NK-92 (cell line): ENCODE results near the gene CNOT9.

Experiments used
- DNase-seq: peaks from one replicate; lab custom pipeline; 2025; ENCODE audit not compliant: unreplicated experiment; lab: John Stamatoyannopoulos, UW

CNOT9 gene

DNA sequence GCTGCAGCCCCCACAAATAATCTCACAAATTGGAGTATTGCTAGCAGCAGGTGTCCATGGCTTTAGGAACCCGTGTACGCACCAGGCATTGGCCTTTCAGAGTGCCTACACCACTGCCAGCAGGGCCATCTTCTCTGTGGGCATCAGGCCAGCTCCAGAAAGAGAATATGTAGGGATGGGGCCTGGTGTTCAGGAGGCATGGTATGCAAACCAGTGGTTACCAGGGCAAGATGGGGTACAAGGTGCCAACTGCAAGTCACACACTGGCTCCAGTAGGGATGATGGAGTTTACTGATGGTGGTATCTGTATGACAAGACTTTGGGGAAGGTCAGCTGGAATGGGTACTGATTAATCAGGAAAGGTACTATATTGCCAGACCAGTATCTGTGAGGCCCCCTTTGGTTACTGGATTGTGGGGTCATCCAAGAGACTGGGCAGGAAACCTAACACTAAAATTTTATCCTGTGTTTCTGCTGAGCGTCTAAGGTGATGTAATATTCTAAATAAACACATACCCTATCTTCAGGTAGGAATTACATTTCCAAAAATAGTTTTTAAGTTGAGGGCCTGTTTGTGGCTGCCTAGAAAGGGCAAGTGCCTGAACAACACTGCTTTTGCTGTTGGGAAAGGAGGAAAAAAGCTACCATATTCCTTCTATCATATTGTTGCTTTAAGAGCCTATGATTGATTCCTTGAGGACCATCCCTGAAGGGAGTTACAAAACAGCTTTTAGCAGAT is 9.0 kb downstream of the CNOT9 start:
- no peak for DNase-seq

DNA sequence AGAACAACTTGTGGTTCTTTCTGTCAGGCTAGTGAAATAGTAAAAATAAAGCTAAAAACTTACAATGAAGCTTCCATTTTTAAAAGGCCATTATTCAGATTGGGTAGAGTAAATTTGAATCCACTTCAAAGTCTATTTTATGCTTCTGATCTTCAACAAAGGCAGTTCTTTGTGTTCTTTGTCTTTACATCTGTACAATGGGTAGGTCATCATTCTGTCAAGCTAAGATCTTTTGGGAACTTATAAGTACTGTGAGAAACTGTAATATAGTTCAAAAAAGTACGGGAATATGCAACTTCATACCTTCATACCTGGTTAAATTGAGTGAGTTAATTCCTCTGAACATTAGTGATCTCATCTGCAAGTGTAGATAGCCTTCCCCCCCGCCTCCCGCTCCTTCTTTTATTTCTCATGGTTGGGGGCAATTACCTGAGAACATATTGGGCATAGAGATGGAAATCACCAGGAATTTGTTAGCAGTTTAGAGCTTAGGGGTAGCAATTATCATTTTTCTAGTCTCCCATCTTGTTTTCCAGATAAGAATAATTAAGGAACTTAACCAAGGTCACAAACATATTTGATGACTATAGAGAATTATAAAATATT is 9.7 kb downstream of the CNOT9 start:
- no peak for DNase-seq

DNA sequence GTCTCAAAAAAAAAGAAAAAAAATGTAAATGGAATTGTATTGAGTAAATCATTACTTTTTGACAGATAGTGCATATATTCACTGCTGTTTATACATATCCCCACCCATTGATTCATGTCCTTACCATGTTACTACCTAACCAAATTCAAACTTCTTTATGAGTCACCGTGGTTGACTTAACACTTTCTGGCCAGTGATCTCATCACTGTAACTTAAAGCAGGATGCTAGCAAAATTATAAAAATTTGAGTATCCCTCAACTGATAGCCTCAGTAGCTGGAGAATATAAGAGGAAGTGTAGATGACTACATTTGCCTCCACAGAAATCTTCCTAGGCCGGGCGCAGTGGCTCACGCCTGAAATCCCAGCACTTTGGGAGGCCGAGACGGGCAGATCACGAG is 13.4 kb downstream of the CNOT9 start:
- DNase-seq: no peak

DNA sequence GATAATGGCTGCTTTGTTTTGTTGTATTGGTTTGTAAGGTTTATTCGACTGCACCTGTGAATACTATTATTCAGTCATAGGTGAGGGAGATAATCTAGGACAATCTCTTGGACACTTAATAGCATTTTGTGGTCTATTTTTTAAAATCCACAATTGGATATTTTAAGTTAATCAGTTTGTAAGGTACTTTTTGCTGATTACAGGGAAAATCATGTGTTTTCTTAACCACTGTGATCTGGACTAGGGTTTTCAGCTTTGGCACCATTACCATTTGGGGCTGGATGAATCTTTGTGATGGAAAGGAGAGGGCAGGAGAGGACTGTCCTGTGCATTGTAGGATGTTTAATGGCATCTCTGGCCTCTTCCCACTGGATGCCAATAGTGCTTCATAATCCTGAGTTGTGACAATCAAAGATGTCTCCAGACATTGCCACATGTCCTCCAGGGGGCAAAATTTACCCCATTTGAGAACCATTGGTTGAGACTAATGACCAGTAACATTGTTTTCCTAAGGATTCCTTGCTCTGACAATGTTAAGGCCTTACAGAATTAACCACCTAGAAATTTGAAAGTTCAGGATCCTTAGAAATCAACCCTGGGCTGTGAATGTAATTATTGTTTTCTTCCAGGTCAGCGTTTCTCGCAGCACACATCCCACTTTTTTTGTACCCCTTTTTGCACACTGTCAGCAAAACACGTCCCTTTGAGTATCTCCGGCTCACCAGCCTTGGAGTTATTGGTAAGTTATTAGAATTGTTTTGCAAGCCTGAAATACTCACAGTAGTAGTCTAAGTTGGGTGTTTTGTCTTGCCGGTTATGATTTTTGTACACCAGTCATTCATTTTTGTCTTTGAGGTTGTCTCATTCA is 15.6 kb downstream of the CNOT9 start:
- no peak for DNase-seq

DNA sequence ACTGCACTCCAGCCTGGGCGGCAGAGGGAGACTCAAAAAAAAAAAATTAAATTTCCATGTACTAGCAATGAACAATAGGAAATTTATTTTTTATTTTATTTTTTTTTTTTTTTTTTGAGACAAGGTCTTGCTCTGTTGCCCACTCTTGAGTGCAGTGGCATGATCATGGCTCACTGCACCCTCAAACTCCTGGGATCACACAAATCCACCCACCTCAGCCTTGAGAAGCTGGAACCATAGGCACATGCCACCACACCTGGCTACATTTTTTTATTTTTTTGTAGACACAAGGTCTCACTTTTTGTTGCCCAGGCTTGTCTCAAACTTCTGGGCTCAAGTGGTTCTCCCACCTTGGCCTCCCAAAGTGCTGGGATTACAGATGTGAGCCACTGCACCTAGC is 16.9 kb downstream of the CNOT9 start:
- no peak for DNase-seq

DNA sequence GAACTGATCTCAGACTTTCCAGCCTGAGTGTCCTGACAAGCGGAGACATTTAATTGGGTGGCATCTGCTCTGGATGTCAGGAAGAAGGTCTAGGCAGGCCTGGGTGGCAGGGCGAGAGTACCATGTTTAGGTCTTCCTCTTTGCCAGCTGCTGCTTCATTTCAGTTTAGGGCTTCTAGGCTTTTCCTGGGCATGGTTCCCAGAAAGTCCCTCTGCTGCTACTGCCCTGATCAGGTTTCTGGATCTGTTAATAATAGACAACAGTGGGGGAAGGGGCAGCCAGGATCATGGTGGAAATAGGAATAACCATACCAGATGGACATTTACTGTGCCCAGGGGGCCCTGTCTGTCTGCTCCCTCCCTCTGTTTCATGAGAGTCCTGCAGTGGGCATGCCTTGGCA is 36.8 kb downstream of the CNOT9 start:
- DNase-seq: no peak

DNA sequence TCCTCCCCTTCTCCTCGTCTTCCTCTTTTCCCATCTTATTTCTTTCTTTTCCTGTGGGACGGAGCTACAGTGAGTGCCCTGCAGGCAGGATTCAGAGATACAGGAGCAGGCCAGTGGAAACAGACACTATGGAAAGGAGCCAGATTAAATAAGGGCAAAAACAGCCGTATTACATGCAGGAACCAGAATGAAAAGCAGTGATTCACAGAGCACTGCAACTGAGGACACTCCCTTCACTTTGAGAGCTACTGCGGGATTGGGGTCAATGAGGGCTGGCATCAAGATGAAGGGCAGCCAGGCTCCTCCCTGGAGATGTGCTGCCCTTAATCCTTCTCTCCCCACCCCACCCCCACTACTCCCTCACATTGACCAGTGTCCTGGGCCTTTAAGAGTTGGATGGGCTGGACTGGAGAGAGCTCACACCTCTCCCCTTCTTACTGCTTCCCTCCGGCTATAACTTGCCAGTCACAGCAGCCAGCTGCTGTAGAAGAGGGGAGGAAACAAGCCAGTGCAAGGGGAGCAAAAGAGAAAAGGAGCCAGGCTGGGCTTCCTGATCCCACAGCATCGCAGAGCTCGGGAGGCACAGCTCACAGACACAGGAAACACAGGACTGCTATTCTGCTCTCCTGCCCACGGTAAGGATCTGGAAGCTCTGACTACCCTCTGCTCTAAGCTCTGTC is 38.9 kb downstream of the CNOT9 start, which contains the start of gene PLCD4:
PLCD4 (plus strand) TSS at position 464 of the 680 bp plus-strand sequence. CDS start 7,841 bp downstream, outside the sequence.
- DNase-seq: no peak

- no peak for DNase-seq
These were observed 47.3 kb downstream of the CNOT9 start for GRCh38 chr2:218615868-218616315.

GRCh38 chr2:218618102-218618860 is 49.6 kb downstream of the CNOT9 start:
- DNase-seq: no peak

GRCh38 chr2:218621007-218621406 is 52.4 kb downstream of the CNOT9 start:
- DNase-seq: no peak

GRCh38 chr2:218622606-218623365 is 54.1 kb downstream of the CNOT9 start:
- DNase-seq: no peak

DNA sequence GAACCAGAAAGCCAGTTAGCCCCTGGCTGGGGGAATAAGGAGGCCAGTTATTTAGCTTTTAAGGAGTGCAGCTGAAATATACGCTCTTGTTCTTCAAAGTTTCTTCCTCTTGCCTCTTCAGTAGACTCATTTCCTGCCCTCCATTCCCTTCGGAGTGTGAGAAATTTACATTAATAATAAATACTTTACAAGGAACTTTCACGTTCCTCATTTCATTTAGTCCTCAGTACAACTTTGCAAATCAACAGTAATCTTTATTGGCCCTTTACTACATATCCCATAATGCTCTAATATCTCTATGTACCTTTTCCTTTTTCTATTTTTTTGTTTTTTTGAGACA is 54.7 kb downstream of the CNOT9 start:
- no peak for DNase-seq

GRCh38 chr2:218626369-218626768 is 57.7 kb downstream of the CNOT9 start:
- no peak for DNase-seq

DNA sequence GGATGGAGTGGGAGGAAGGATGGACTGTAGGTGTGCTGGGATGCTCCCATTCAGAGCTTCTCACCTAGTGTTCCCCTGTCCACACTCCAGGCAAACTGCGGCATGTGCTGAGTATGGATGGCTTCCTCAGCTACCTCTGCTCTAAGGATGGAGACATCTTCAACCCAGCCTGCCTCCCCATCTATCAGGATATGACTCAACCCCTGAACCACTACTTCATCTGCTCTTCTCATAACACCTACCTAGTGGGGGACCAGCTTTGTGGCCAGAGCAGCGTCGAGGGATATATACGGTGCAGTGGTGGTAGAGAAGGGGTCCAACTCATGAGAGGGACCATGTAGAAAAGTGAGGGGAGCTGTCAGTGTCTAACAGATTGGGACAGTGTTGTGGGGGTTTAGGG is 59.3 kb downstream of the CNOT9 start:
- no peak for DNase-seq

DNA sequence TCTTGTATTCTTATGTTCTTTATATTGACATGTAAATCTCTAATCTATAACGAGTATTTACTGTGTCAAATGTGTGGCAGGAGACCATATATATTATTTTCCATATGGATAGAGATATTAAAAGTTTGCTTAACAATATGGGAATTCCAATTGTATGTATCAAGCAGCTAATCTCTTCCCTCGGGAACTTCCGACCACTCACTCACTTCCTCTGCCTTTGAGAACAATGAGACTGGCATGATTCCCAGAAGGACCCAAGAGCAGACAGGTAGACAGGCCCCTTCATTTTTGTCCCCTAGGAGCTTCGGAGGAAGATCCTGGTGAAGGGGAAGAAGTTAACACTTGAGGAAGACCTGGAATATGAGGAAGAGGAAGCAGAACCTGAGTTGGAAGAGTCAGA is 63.2 kb downstream of the CNOT9 start:
- DNase-seq: no peak

DNA sequence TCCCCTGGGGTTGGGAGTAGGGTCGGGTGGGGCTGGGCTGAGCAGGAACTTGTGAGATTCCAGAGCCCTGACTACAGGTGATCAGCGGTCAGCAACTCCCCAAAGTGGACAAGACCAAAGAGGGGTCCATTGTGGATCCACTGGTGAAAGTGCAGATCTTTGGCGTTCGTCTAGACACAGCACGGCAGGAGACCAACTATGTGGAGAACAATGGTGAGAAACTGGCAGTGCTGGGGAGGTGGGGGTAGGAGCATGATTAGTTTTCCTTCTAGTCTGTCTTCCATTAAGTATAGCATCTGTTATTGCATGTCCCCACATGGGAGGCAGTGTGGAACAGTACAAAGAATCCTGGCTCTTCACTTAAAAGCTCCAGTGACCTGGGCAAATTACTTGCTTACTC is 67.1 kb downstream of the CNOT9 start:
- DNase-seq: no peak

GRCh38 chr2:218638372-218638771 is 69.7 kb downstream of the CNOT9 start:
- DNase-seq: no peak

- no peak for DNase-seq
These were observed 73.5 kb downstream of the CNOT9 start for GRCh38 chr2:218642121-218642656.

GRCh38 chr2:218642786-218643185 is 74.1 kb downstream of the CNOT9 start:
- no peak for DNase-seq
